ENCODE measurements around the gene MCF2L2. TPM values are rescaled to one million over a fixed set of nuclear protein-coding genes. Genes with fewer than 3 reads are reported as not detected.

The MCF2L2 gene
- total and polyA plus RNA-seq, 2 donors (not counting 3 experiments of a cell fraction or from before 2014, with no cell fraction given), result 0.15 to 1.1 TPM

- Histone ChIP-seq H3K4me3 (replicated peaks in 1 of 3; ENCODE audit: insufficient read depth in 1 of 3, low read depth in 1 of 3, low read length in 3 of 3) (no peak overlapping the region), H3K27me3 (ENCODE audit: control insufficient read depth in 2 of 2, insufficient read depth in 2 of 2, low read length in 2 of 2) (peaks cover 0 to 2% of the 10 kb centered on the region in 2 experiments), H3K79me2 (ENCODE audit: control insufficient read depth, insufficient read depth, low read length) (no peaks in the 10 kb centered on the region), H3K36me3 (ENCODE audit: control insufficient read depth in 2 of 2, extremely low read depth in 1 of 2, insufficient read depth in 2 of 2, low read length in 2 of 2) (no peaks in the 10 kb centered on the region), H2AFZ (ENCODE audit: low read depth, low read length) (no peak overlapping the region), H3K9ac (replicated peaks; ENCODE audit: extremely low read depth, insufficient read depth, low read length) (no peak overlapping the region), H3K27ac (ENCODE audit: insufficient read depth, low read depth, low read length) (no peak overlapping the region), H3K9me1 (replicated peaks; ENCODE audit: control insufficient read depth, extremely low read depth, insufficient read depth, low read length) (no peaks in the 10 kb centered on the region), H4K20me1 (replicated peaks; ENCODE audit: control insufficient read depth, extremely low read depth, insufficient read depth, low read length) (no peaks in the 10 kb centered on the region), H3K4me1 (ENCODE audit: control insufficient read depth, extremely low read depth, insufficient read depth, low read length) (peaks cover 14% of the 10 kb centered on the region), H3K4me2 (ENCODE audit: insufficient read depth, low read length) (no peak overlapping the region), H3K9me3 (replicated peaks; ENCODE audit: control insufficient read depth, insufficient read depth, low read length) (no peaks in the 10 kb centered on the region)
- FAIRE-seq, result no peak
- no peak for DNase-seq (ENCODE audit: low read depth, low spot score)
- ChIA-PET CTCF (interaction anchor here (12.1 kb wide), 1 partner anchor 200 kb away, joined by 816 read pairs; no protein-coding TSS in a partner anchor), POLR2A (no interaction called here)
- intact Hi-C loops (cut with micrococcal nuclease), result loop anchor here (5.0 to 10.0 kb wide), 2 partner anchors 373 to 586 kb away; partner anchors contain the start of gene KLHL6
- no TSS peak for BruUV-seq (replicated peaks)
- TF ChIP-seq FOS (IDR thresholded peaks at IDR 0.05; ENCODE audit: borderline replicate concordance, insufficient read depth, low read length) (no peak), EZH2 (IDR thresholded peaks at IDR 0.05; ENCODE audit: borderline replicate concordance, low read depth, low read length, severe bottlenecking) (no peak), POLR2AphosphoS5 (IDR thresholded peaks at IDR 0.05; ENCODE audit: insufficient read depth, low read depth, low read length) (no peak), MAX (IDR thresholded peaks at IDR 0.05; ENCODE audit: insufficient read depth, insufficient read length) (no peak)
- dilution Hi-C loops (cut with MboI; ENCODE audit: extremely low pct_ligation_motif_present, low sequenced_read_pairs), result no loop called here
Measured at GRCh38 chr3:183181606-183182005, 246.8 kb downstream of the MCF2L2 start.

- no peak overlapping the region for H3K4me3 ChIP-seq (replicated peaks in 1 of 3; ENCODE audit: insufficient read depth in 1 of 3, low read depth in 1 of 3, low read length in 3 of 3)
- FAIRE-seq (no peak), DNase-seq (ENCODE audit: low read depth, low spot score) (no peak)
- no peak overlapping the region for H3K9ac ChIP-seq (replicated peaks; ENCODE audit: extremely low read depth, insufficient read depth, low read length)
- BruUV-seq (replicated peaks), result no TSS peak
- CTCF ChIA-PET, result interaction anchor here (12.1 kb wide), 1 partner anchor 201 kb away, joined by 816 read pairs; no protein-coding TSS in a partner anchor
- no peaks in the 10 kb centered on the region for H3K9me1 ChIP-seq (replicated peaks; ENCODE audit: control insufficient read depth, extremely low read depth, insufficient read depth, low read length)
- H4K20me1 ChIP-seq (replicated peaks; ENCODE audit: control insufficient read depth, extremely low read depth, insufficient read depth, low read length), result no peaks in the 10 kb centered on the region
- peaks cover 0 to 4% of the 10 kb centered on the region in 2 experiments for H3K27me3 ChIP-seq (ENCODE audit: control insufficient read depth in 2 of 2, insufficient read depth in 2 of 2, low read length in 2 of 2)
- no peak for TF ChIP-seq JUN (IDR thresholded peaks at IDR 0.05; ENCODE audit: borderline replicate concordance, insufficient read depth, insufficient read length, low read depth)
- no peaks in the 10 kb centered on the region for H3K79me2 ChIP-seq (ENCODE audit: control insufficient read depth, insufficient read depth, low read length)
- dilution Hi-C loops (cut with MboI; ENCODE audit: extremely low pct_ligation_motif_present, low sequenced_read_pairs), result no loop called here
- H3K4me1 ChIP-seq (ENCODE audit: control insufficient read depth, extremely low read depth, insufficient read depth, low read length), result peaks cover 12% of the 10 kb centered on the region
- H3K27ac ChIP-seq (ENCODE audit: insufficient read depth, low read depth, low read length), result no peak overlapping the region
- no peak overlapping the region for H3K4me2 ChIP-seq (ENCODE audit: insufficient read depth, low read length)
- intact Hi-C loops (cut with micrococcal nuclease), result loop anchor here (5.0 to 10.0 kb wide), 2 partner anchors 374 to 586 kb away; partner anchors contain the start of gene KLHL6
- no peaks in the 10 kb centered on the region for H3K36me3 ChIP-seq (ENCODE audit: control insufficient read depth in 2 of 2, extremely low read depth in 1 of 2, insufficient read depth in 2 of 2, low read length in 2 of 2)
- no peak overlapping the region for H2AFZ ChIP-seq (ENCODE audit: low read depth, low read length)
- H3K9me3 ChIP-seq (replicated peaks; ENCODE audit: control insufficient read depth, insufficient read depth, low read length), result no peaks in the 10 kb centered on the region
- POLR2A ChIA-PET, result no interaction called here
Measured at GRCh38 chr3:183180784-183181295, 247.6 kb downstream of the MCF2L2 start.
